NOMO-1 treated with dmso at 0.1 percent for 144 hours (cell line): ENCODE measurements around the gene FOXA1.
A peak's percentile ranks its signal among the peaks of the same experiment; 100 is the strongest.

Experiments
- DNase-seq: peaks from one replicate; lab custom pipeline; 2025; ENCODE audit not compliant: unreplicated experiment; lab: John Stamatoyannopoulos, UW

FOXA1 gene

DNA sequence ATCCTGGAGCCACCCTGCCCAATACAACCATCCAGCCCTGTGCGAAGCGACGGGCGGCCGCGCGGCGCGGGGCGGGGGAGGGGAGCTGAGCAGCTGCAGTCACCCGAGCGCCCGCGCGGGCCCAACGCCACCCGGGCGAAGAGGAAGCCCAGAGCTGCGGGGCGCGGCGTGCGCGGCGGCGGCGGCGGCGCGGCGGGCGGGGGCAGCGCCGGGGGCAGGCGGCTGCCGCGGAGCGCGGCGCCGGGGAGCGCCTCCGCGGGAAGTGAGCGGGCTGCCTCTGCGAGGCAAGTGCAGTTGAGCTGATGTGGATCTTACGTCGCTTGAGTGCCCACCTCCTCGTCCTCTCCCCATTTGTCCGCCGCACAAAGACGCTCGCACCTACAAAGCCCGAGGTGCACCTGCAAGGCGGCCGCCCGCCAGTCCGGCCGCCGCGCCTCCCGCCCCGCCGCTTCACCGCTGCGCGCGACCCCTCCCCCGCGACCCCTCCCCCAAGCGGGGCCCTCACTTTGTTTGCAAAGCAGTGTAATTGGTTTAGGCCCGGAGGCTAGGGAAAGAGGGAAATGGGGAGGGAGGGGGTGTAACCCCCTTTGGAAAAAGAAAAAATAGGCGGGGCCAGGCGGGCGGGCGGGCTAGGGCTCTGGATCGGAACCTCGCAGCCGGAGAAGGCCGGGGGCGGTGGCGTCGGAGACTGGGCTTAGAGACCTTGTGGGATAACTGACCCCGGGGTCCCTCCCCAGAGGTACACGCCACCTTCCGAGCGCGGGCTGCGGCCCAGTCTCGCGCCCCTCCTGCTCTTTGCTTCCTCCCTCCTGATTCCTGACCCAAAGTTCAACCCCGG lies at the start of gene FOXA1, which contains the start of gene TTC6:
Gene FOXA1, minus strand, starts transcription at position 279 of the 838 bp plus-strand sequence. Its CDS starts 277 bp downstream, at position 2.
Gene TTC6, plus strand, starts transcription at position 659 of the 838 bp plus-strand sequence. CDS start 26,436 bp downstream, outside the sequence.
- DNase-seq: peak; percentile 30

DNA sequence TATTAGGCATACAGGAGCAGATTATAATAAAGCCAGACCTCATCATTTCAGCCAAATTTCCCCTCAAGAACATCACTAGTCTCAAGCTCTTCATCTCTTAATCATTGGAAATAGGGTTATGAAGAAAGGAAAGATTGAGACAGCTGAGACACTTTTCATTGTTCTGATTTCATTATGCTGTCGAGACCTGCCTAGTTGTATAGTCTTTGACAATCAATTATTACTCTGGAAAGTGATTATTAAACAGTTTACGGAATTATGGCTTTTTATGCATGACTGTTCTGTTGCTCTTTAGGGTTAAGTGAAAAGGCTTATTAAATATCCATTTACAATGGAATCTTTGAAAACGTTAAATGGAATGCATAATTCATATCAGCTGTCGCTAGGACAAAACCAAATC lies 48.7 kb upstream of the FOXA1 start:
- no peak for DNase-seq

- DNase-seq: no peak
These were observed 47.1 kb upstream of the FOXA1 start for GRCh38 chr14:37642125-37642524.

DNA sequence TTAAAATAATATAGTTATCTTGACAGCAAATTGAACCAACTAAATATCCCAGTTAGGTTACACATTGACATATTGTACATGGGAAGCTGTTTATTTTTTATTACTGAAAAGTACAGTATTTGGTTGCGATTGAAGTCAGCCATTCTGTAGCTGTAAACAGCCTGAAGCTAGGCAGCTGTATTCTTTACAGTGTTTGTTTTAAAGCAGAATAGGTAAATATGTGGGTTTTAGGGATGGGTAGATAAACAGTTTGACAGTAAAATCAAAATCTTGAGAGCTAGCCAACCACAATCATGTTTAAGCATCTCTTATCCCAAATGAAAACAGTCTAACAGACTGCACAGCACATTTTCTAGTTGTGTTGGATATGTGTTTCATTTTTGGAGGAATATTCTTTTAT lies 46.1 kb upstream of the FOXA1 start:
- DNase-seq: no peak

DNA sequence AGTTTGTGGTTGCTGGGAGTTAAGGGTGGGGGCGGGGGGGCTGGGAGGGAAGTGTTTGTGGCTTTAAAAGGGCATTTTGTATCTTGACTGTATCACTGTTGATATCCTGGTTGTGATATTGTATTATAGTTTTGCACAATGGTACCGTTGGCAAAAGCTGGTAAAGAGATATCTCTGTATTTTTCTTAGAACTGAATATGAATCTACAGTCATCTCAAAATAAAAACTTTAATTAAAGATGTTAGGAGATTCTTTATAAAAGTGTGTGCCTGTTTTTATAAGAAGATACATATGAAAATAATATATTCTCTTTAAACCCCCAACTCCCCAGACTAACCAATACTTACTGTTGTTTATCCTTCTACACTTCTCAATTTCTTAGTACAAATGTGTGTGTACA lies 43.5 kb upstream of the FOXA1 start:
- no peak for DNase-seq

- DNase-seq: no peak
These were observed 42.3 kb upstream of the FOXA1 start for GRCh38 chr14:37637341-37637740.

GRCh38 chr14:37625597-37626595 lies 30.8 kb upstream of the FOXA1 start:
- DNase-seq: no peak

GRCh38 chr14:37623971-37624370 lies 28.9 kb upstream of the FOXA1 start:
- DNase-seq: no peak

GRCh38 chr14:37623426-37623951 lies 28.4 kb upstream of the FOXA1 start:
- no peak for DNase-seq

- no peak for DNase-seq
These were observed 27.3 kb upstream of the FOXA1 start for GRCh38 chr14:37622231-37622923.

GRCh38 chr14:37620856-37621255 lies 25.8 kb upstream of the FOXA1 start:
- DNase-seq: no peak

DNA sequence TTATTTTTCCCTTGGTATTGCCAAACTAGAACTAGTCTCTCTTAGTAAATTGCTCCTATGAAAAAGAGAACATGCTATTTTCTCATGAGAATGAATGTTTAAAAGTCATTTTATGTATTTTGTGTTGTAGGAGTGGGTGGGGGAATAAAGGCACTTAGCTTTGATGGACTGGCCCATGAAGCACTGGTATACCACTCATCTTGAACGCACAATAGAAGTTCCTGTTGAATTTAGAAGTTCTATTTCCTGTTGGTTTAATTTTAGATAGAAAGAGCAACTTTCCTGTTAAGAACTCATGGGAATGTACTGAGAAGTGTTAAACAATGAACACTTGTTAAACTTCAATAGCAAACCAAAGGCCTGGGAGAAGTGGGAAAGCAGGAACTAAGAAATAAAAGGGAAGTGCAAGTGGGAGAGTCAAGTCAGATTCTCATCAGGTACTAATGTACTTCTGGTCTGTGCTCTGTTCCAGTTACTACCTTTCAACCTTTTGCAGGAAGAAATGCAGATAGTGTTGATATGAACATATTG lies 23.5 kb upstream of the FOXA1 start:
- DNase-seq: no peak

GRCh38 chr14:37617864-37618365 lies 22.9 kb upstream of the FOXA1 start:
- no peak for DNase-seq

- DNase-seq: no peak
These were observed 21.8 kb upstream of the FOXA1 start for GRCh38 chr14:37616853-37617252.

- DNase-seq: no peak
These were observed 20.7 kb upstream of the FOXA1 start for GRCh38 chr14:37615582-37616289.

GRCh38 chr14:37610945-37611523 lies 16.0 kb upstream of the FOXA1 start:
- no peak for DNase-seq

DNA sequence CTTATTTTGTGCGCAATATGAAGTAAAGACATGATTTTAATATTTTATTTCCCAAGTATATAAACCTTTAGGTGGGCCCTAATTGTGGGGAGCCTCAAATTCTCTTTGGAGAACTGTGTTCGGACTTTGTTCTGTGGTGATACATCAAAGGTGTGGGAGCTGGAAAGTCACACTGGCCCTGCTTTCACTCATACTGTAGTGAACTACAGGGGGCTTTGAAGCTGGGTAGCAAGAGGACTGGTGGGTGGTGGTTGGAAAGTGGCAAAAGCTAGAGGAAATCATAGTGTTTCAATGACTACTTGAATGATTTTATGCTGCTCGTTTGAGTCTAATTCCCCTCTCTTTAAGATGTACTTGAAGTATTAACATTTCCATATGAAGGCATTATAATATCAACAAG lies 13.6 kb upstream of the FOXA1 start:
- DNase-seq: no peak

DNA sequence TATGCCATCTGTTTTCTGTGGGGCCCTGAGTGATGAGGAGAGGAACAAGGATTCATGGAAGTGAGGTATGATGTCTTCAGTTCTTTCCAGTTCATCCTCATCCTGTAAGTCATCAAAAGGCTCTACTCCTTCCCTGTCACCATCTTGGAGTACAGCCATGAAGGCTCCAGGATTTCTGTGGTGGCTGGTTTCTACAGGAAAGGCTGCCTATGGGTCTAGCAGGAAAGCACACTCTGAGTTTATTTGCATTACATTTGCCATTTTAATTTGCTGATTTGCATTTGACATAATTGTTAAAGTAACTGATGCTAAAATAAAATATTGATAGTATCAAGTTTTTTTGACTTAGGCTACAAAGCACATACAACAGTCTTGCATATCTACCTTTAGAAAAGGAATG lies 11.6 kb upstream of the FOXA1 start:
- DNase-seq: no peak

DNA sequence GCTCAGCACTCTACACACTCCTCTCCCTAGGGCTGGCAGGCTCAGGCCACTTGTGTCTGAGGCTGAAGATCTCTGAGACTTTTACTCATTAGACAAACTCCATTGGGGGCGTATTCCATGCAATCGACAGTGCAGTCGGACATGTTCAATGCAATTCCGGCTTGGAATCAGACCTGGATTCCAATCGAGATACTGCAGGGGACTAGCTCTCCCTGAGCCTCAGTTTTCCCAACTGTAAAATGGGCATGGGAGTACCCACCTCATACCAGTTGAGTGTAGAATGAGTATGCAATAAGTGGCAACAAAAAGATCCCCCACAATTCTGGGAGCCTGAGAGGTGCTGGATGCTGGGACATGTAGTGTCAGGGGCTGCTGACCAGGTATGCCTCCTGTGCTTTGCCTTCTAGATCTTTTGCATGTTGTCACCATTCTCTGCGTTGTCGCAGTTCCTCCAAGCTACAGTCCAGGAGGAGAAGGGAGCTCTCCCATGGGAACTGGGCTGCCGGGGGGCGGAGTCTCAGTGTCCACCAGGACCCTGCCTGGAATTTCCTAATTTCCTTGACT lies 8.7 kb upstream of the FOXA1 start:
- no peak for DNase-seq
